NB4 (cell line): ENCODE measurements around the gene D2HGDH.

Experiments used
- MAX ChIP-seq: IDR thresholded peaks from 2 replicates; pipeline ENCODE4 v1.6.1; 2011; ENCODE audit warnings: low read depth, low read length
- POLR2A ChIP-seq: IDR thresholded peaks from 2 replicates; pipeline ENCODE4 v1.6.1; 2011; ENCODE audit warnings: mild to moderate bottlenecking; ENCODE audit not compliant: insufficient read length; ENCODE audit errors: extremely low read depth
- TF ChIP-seq, protein P1 (sequence below): IDR thresholded peaks from one replicate; pipeline ENCODE4 v1.5.1; 2012; ENCODE audit warnings: low read depth, low read length

DNA sequence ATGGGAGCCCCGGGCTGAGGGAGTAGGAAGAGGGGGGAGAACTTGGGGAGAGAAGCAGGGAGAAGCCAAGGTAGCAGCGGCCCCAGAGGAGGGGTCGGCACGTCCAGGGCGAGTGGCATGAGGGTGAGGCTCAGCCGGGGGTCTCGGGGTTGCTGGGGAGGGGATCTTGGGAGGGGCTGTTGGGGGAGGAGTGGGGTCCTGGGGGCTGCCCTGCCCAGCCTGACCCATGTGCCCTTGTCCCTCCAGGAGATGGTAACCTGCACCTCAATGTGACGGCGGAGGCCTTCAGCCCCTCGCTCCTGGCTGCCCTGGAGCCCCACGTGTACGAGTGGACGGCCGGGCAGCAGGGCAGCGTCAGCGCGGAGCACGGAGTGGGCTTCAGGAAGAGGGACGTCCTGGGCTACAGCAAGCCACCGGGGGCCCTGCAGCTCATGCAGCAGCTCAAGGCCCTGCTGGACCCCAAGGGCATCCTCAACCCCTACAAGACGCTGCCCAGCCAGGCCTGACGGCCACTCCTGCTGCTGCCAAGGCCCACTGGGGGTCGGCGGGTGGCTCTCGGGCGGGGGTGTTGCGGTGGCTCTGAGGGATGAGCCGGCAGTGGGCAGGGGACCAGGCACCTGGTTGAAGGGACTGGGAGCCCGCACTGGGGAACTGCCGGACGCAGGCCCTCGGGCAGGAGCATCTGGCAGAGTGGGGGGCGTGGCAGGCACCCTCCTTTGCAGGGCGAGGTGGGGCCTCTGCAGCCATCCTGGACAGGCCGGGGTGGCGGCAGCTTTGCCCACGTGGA is 33.2 kb downstream of the D2HGDH start:
- TF ChIP-seq, protein P1, sequence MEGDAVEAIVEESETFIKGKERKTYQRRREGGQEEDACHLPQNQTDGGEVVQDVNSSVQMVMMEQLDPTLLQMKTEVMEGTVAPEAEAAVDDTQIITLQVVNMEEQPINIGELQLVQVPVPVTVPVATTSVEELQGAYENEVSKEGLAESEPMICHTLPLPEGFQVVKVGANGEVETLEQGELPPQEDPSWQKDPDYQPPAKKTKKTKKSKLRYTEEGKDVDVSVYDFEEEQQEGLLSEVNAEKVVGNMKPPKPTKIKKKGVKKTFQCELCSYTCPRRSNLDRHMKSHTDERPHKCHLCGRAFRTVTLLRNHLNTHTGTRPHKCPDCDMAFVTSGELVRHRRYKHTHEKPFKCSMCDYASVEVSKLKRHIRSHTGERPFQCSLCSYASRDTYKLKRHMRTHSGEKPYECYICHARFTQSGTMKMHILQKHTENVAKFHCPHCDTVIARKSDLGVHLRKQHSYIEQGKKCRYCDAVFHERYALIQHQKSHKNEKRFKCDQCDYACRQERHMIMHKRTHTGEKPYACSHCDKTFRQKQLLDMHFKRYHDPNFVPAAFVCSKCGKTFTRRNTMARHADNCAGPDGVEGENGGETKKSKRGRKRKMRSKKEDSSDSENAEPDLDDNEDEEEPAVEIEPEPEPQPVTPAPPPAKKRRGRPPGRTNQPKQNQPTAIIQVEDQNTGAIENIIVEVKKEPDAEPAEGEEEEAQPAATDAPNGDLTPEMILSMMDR: no peak
- TF ChIP-seq POLR2A (no peak), MAX (no peak)
